ENCODE results near the gene CCDC33.

CCDC33 gene

GRCh38 chr15:74369756-74370155 lies 133.6 kb downstream of the CCDC33 start:
- no peak for DNase-seq (ENCODE audit: low read depth)
- no peak overlapping the region for H3K4me3 ChIP-seq (ENCODE audit: control insufficient read depth, low read depth, low read length)
- TF ChIP-seq, protein P1, sequence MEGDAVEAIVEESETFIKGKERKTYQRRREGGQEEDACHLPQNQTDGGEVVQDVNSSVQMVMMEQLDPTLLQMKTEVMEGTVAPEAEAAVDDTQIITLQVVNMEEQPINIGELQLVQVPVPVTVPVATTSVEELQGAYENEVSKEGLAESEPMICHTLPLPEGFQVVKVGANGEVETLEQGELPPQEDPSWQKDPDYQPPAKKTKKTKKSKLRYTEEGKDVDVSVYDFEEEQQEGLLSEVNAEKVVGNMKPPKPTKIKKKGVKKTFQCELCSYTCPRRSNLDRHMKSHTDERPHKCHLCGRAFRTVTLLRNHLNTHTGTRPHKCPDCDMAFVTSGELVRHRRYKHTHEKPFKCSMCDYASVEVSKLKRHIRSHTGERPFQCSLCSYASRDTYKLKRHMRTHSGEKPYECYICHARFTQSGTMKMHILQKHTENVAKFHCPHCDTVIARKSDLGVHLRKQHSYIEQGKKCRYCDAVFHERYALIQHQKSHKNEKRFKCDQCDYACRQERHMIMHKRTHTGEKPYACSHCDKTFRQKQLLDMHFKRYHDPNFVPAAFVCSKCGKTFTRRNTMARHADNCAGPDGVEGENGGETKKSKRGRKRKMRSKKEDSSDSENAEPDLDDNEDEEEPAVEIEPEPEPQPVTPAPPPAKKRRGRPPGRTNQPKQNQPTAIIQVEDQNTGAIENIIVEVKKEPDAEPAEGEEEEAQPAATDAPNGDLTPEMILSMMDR (conservative IDR thresholded peaks at IDR 0.05; ENCODE audit: control insufficient read depth, insufficient read depth, low read depth, low read length): no peak

GRCh38 chr15:74370471-74370870 lies 134.3 kb downstream of the CCDC33 start:
- H3K4me3 ChIP-seq (ENCODE audit: control insufficient read depth, low read depth, low read length): no peak overlapping the region
- DNase-seq (ENCODE audit: low read depth): no peak
- TF ChIP-seq, protein P1 (conservative IDR thresholded peaks at IDR 0.05; ENCODE audit: control insufficient read depth, insufficient read depth, low read depth, low read length): no peak

DNA sequence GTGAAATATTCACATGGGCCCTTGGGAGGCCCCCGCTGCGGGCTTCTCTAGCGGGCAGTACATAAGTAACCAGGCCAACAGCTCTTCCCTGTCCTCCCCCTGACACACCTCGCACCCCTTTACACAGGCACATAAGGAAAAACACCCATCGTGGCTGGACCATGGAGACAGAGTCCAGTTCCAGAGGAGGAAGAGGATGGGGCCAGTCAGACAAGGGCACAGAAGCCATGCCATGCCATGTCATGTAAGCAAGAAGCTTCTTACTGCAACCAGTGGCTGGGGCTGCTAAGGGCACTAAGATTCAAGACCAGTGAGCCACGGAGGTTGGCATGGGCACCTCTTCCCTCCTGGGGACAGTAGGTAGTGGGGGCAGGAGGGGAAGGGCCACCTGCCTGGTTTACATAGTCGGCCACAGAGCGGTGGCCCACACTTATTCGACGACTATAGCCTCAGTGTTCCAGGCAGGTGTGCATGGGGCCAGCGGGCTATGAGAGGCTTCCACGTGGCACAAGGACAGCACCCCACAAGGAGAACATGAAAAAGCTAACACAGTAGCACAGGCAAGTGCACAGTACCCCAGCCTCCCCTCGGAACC lies 137.0 kb downstream of the CCDC33 start:
- no peak overlapping the region for H3K4me3 ChIP-seq (ENCODE audit: control insufficient read depth, low read depth, low read length)
- TF ChIP-seq, protein P1 (conservative IDR thresholded peaks at IDR 0.05; ENCODE audit: control insufficient read depth, insufficient read depth, low read depth, low read length): no peak
- DNase-seq (ENCODE audit: low read depth): no peak

GRCh38 chr15:74373731-74374647 lies 137.9 kb downstream of the CCDC33 start:
- DNase-seq (ENCODE audit: low read depth): peak; percentile 70
- peak overlapping the region; percentile 64 for H3K4me3 ChIP-seq (ENCODE audit: control insufficient read depth, low read depth, low read length)
- TF ChIP-seq, protein P1 (conservative IDR thresholded peaks at IDR 0.05; ENCODE audit: control insufficient read depth, insufficient read depth, low read depth, low read length): peak; percentile 78

DNA sequence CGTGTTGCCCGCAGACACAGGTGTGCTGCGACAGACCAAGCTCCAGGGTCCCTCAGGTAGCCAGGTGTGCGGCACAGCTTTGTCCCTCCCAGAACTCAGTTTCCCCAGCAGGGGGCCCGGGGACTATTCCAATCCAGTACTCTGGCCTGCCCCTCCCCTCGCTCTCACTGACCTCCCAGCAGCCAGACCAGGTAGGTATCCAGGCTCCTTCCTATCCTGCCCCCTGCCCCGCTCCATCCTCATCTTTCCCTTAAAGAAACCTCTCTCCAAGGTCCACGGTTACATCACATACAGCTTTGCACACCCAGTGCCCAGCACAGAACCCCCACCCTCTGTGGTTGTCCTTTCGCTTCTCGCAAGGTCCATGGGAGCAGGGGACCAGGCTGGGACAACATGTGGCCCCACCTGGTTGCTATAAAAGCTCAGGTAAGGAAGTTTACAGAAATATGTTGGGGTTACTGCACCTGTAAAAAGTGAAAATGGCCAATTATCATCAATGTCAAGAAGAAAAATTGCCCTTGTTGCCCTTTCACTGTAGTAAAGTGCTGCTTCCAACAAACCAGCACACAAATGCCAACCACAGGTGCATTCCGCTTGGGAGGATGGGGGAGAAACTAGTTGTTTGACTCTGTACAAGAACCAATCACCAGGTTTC lies 138.6 kb downstream of the CCDC33 start:
- TF ChIP-seq, protein P1 (conservative IDR thresholded peaks at IDR 0.05; ENCODE audit: control insufficient read depth, insufficient read depth, low read depth, low read length): no peak
- DNase-seq (ENCODE audit: low read depth): no peak
- H3K4me3 ChIP-seq (ENCODE audit: control insufficient read depth, low read depth, low read length): peak overlapping the region; percentile 6

DNA sequence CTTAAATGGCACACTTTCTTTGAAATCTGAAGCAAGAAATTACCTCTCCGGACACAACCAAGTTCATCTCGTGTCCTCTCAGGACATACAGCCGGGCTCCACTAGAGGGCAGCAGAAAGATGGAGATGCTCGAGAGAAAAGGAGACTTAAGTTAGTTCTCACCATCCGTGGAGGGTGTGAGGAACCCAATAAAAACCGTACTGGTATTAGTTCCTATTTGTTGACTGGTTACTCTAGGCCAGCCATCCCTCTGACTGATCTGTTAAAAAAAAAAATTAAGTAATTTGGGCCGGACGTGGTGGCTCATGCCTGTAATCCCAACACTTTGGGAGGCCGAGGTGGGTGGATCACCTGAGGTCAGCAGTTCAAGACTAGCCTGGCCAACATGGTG lies 139.2 kb downstream of the CCDC33 start:
- TF ChIP-seq, protein P1 (conservative IDR thresholded peaks at IDR 0.05; ENCODE audit: control insufficient read depth, insufficient read depth, low read depth, low read length): peak; percentile 94
- no peak overlapping the region for H3K4me3 ChIP-seq (ENCODE audit: control insufficient read depth, low read depth, low read length)
- DNase-seq (ENCODE audit: low read depth): peak; percentile 79
